ENCODE data around the gene TTC7B.

TTC7B gene

DNA sequence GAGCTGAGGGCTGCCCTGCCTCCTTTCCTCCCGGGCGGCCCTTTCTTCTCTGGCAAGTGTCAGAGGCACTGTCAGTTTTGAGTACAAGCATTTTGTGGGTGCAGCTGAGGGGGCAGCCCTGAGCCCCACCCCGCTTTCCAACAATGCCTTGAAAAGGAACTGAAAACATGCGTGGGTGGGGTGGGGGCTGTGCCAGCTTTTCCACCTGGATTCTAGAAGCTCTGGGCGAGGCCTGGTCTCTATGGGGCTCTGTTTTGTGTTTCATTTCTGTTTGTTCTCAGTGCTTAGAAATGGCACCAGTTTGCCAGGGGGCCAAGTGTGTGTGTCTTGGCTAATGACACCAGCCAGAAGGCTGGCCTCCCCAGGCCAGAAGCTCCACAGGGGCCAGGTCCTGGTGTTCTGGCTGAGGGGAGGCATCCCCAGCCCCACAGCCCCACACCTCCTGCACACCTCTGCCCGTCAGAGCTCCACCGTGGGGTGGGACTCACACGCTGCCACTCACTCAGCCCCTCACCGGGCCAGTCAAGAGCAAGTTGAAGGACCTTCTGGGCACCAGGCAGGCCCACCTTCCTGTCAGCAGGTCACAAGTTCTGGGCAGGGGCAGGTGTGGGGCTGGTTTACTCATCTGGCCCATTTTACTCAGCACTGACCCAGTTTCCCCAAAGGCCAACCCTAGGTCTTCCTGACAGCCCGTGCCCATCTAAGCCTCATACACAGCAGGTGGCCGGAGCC lies 264.3 kb downstream of the TTC7B start:
- Histone ChIP-seq H3K18ac (ENCODE audit: low read length) (peak overlapping the region; percentile 70), H2BK120ac (ENCODE audit: low read depth, low read length) (peak overlapping the region; percentile 26), H3K23ac (ENCODE audit: low read depth, low read length, poor library complexity) (peak overlapping the region; percentile 34), H3K4me2 (ENCODE audit: insufficient read depth, low read length, poor library complexity, severe bottlenecking) (no peak overlapping the region), H3K9ac (ENCODE audit: low read depth, low read length, poor library complexity) (no peak overlapping the region), H4K91ac (ENCODE audit: low read depth, low read length, poor library complexity) (no peak overlapping the region), H3K36me3 (replicated peaks in 1 of 2; ENCODE audit: control insufficient read depth in 2 of 2, insufficient read depth in 2 of 2, low read length in 2 of 2) (peaks cover 0 to 3% of the 10 kb centered on the region in 2 donors), H3K27ac (replicated peaks; ENCODE audit: low read length) (no peak overlapping the region), H2BK5ac (ENCODE audit: low read length) (peak overlapping the region; percentile 73), H2AK5ac (ENCODE audit: low read depth, low read length) (peak overlapping the region; percentile 91), H4K8ac (ENCODE audit: low read depth, low read length) (no peak overlapping the region), H3K14ac (ENCODE audit: low read length) (peak overlapping the region; percentile 63), H2AFZ (ENCODE audit: low read length) (no peak overlapping the region), H3K4me1 (ENCODE audit: control insufficient read depth in 2 of 2, insufficient read depth in 1 of 2, low read depth in 1 of 2, low read length in 2 of 2) (peaks cover 13 to 31% of the 10 kb centered on the region in 2 donors), H3K4ac (ENCODE audit: low read length) (no peak overlapping the region), H2BK15ac (ENCODE audit: low read length) (peak overlapping the region; percentile 83), H3K4me3 (ENCODE audit: low read length in 2 of 2) (no peak overlapping the region), H2BK12ac (ENCODE audit: low read length) (peak overlapping the region; percentile 63), H3K9me3 (replicated peaks in 1 of 2; ENCODE audit: control insufficient read depth in 2 of 2, insufficient read depth in 1 of 2, low read depth in 1 of 2, low read length in 2 of 2) (peaks cover 5 to 6% of the 10 kb centered on the region in 2 donors), H3K79me1 (ENCODE audit: low read depth, low read length) (no peaks in the 10 kb centered on the region), H3K27me3 (ENCODE audit: control insufficient read depth in 3 of 3, insufficient read depth in 3 of 3, low read depth in 1 of 3, low read length in 3 of 3) (no peaks in the 10 kb centered on the region)
- WGBS, 2 donors (ENCODE audit: extremely low coverage in 2 of 2, insufficient read length in 2 of 2, insufficient replicate concordance in 1 of 2): no CpG with 5 or more reads among the region's 11 CpGs
- DNase-seq (ENCODE audit: low spot score): no peak

DNA sequence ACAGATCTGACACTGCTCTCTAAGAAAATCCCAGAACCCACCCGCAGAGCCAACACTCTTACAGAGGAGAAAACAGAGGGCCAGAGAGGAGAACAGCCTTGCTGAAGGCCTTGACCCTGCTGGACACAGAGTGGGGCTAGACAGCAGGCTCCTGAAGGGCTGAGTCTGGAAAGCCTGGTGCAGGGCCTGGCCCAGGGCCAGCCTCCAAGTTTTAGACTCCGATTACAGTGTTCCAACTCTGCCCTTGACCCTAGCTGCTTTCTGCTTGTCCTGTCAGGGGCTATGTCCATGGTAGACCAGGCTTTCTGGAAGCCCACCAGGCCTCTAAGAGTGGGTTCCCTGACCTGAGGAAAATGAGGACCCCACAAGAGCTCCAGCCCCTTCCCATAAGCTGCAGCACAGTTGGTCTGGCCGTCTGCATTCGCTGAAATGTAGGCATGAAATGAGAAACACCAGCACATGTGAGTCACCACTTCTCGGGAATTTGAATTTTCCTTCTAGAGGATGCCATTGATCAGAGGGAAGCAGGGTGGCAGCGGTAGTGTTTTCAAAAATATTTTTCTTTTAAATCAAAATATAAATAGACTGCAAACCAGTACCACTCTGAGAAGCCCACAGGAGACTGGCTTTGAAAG lies 265.0 kb downstream of the TTC7B start:
- H3K36me3 ChIP-seq (replicated peaks in 1 of 2; ENCODE audit: control insufficient read depth in 2 of 2, insufficient read depth in 2 of 2, low read length in 2 of 2): peaks cover 0 to 3% of the 10 kb centered on the region in 2 donors
- H3K9ac ChIP-seq (ENCODE audit: low read depth, low read length, poor library complexity): no peak overlapping the region
- H3K79me1 ChIP-seq (ENCODE audit: low read depth, low read length): no peaks in the 10 kb centered on the region
- H3K14ac ChIP-seq (ENCODE audit: low read length): no peak overlapping the region
- no peak overlapping the region for H2BK12ac ChIP-seq (ENCODE audit: low read length)
- no peak overlapping the region for H4K8ac ChIP-seq (ENCODE audit: low read depth, low read length)
- no CpG with 5 or more reads among the region's 6 CpGs for WGBS, 2 donors (ENCODE audit: extremely low coverage in 2 of 2, insufficient read length in 2 of 2, insufficient replicate concordance in 1 of 2)
- H2AFZ ChIP-seq (ENCODE audit: low read length): no peak overlapping the region
- H3K4ac ChIP-seq (ENCODE audit: low read length): no peak overlapping the region
- H3K27ac ChIP-seq (replicated peaks; ENCODE audit: low read length): no peak overlapping the region
- peaks cover 10 to 27% of the 10 kb centered on the region in 2 donors for H3K4me1 ChIP-seq (ENCODE audit: control insufficient read depth in 2 of 2, insufficient read depth in 1 of 2, low read depth in 1 of 2, low read length in 2 of 2)
- H3K4me2 ChIP-seq (ENCODE audit: insufficient read depth, low read length, poor library complexity, severe bottlenecking): no peak overlapping the region
- H3K9me3 ChIP-seq (replicated peaks in 1 of 2; ENCODE audit: control insufficient read depth in 2 of 2, insufficient read depth in 1 of 2, low read depth in 1 of 2, low read length in 2 of 2): peaks cover 5 to 6% of the 10 kb centered on the region in 2 donors
- H3K27me3 ChIP-seq (ENCODE audit: control insufficient read depth in 3 of 3, insufficient read depth in 3 of 3, low read depth in 1 of 3, low read length in 3 of 3): no peaks in the 10 kb centered on the region
- no peak overlapping the region for H4K91ac ChIP-seq (ENCODE audit: low read depth, low read length, poor library complexity)
- DNase-seq (ENCODE audit: low spot score): no peak
- H2AK5ac ChIP-seq (ENCODE audit: low read depth, low read length): no peak overlapping the region
- no peak overlapping the region for H3K23ac ChIP-seq (ENCODE audit: low read depth, low read length, poor library complexity)
- peak overlapping the region; percentile 73 for H2BK5ac ChIP-seq (ENCODE audit: low read length)
- H2BK120ac ChIP-seq (ENCODE audit: low read depth, low read length): no peak overlapping the region
- H2BK15ac ChIP-seq (ENCODE audit: low read length): no peak overlapping the region
- H3K4me3 ChIP-seq (ENCODE audit: low read length in 2 of 2): no peak overlapping the region
- H3K18ac ChIP-seq (ENCODE audit: low read length): no peak overlapping the region

DNA sequence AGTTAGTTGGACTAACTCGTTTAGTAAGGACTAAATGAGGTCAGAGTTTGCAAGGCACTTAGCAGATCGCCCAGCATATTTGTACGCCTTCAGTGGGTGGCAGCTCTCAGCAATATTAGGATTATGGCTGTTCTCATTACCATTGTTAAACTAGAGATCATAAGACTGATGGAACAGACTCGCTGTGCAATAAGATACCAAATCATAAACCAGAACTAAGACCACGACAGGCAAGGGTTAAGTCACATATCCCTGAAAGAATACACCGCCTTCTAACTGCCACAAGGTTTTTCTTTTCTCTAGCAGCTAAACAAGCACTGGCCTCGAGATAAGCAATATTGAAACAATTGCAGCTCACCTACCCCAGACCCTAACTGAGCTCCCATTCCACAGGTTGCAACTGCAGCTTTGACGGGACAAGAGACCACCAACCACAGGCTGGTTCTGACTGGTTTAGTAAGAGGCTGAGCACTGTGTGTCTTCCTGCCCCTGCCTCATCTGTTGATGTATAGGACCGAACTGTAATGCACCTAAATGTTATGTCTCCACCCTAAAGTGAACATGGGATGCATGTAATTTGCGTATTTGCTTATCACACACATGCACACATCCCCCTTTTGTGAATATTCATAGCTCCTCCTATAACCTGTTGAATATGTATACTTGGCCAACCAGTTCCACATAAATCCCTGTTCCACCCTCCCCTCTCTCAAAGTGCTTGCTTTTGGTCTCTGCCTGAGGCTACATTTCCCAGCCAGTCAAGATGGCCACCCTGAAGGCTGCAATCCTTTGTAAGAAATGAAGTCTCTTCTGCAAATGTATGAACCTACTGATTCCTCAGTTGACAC lies 266.2 kb downstream of the TTC7B start:
- no peaks in the 10 kb centered on the region for H3K27me3 ChIP-seq (ENCODE audit: control insufficient read depth in 3 of 3, insufficient read depth in 3 of 3, low read depth in 1 of 3, low read length in 3 of 3)
- H2AK5ac ChIP-seq (ENCODE audit: low read depth, low read length): no peak overlapping the region
- H2BK120ac ChIP-seq (ENCODE audit: low read depth, low read length): peak overlapping the region; percentile 33
- peaks cover 7 to 16% of the 10 kb centered on the region in 2 donors for H3K4me1 ChIP-seq (ENCODE audit: control insufficient read depth in 2 of 2, insufficient read depth in 1 of 2, low read depth in 1 of 2, low read length in 2 of 2)
- H4K91ac ChIP-seq (ENCODE audit: low read depth, low read length, poor library complexity): peak overlapping the region; percentile 28
- H3K27ac ChIP-seq (replicated peaks; ENCODE audit: low read length): no peak overlapping the region
- DNase-seq (ENCODE audit: low spot score): no peak
- no peak overlapping the region for H3K9ac ChIP-seq (ENCODE audit: low read depth, low read length, poor library complexity)
- no peak overlapping the region for H3K4ac ChIP-seq (ENCODE audit: low read length)
- no peak overlapping the region for H3K23ac ChIP-seq (ENCODE audit: low read depth, low read length, poor library complexity)
- no peak overlapping the region for H2BK12ac ChIP-seq (ENCODE audit: low read length)
- H3K18ac ChIP-seq (ENCODE audit: low read length): no peak overlapping the region
- peaks cover 5 to 6% of the 10 kb centered on the region in 2 donors for H3K9me3 ChIP-seq (replicated peaks in 1 of 2; ENCODE audit: control insufficient read depth in 2 of 2, insufficient read depth in 1 of 2, low read depth in 1 of 2, low read length in 2 of 2)
- no peak overlapping the region for H2BK5ac ChIP-seq (ENCODE audit: low read length)
- H3K4me2 ChIP-seq (ENCODE audit: insufficient read depth, low read length, poor library complexity, severe bottlenecking): no peak overlapping the region
- H2BK15ac ChIP-seq (ENCODE audit: low read length): no peak overlapping the region
- WGBS, 2 donors (ENCODE audit: extremely low coverage in 2 of 2, insufficient read length in 2 of 2, insufficient replicate concordance in 1 of 2): no CpG with 5 or more reads among the region's 10 CpGs
- H3K79me1 ChIP-seq (ENCODE audit: low read depth, low read length): no peaks in the 10 kb centered on the region
- H4K8ac ChIP-seq (ENCODE audit: low read depth, low read length): no peak overlapping the region
- no peak overlapping the region for H3K14ac ChIP-seq (ENCODE audit: low read length)
- peaks cover 0 to 3% of the 10 kb centered on the region in 2 donors for H3K36me3 ChIP-seq (replicated peaks in 1 of 2; ENCODE audit: control insufficient read depth in 2 of 2, insufficient read depth in 2 of 2, low read length in 2 of 2)
- H3K4me3 ChIP-seq (ENCODE audit: low read length in 2 of 2): no peak overlapping the region
- H2AFZ ChIP-seq (ENCODE audit: low read length): no peak overlapping the region
